Tibial nerve (tissue), 4 donors: ENCODE measurements around the gene RAB3C.

Experiments used
- EP300 ChIP-seq, 2 donors: sonication (generic); formaldehyde crosslinking; IDR thresholded peaks; one replicate each; pipeline ENCODE4 v1.6.1; 2017; ENCODE audit warnings: antibody characterized with exemption in 2 of 2, mild to moderate bottlenecking in 1 of 2
- POLR2A ChIP-seq, 2 donors: fragments of 450-650 bp; IDR thresholded peaks; one replicate each; pipeline ENCODE4 v1.6.1; 2017; ENCODE audit warnings: antibody characterized with exemption in 2 of 2, mild to moderate bottlenecking in 2 of 2, moderate library complexity in 2 of 2
- TF ChIP-seq, protein P1 (sequence below), 5 experiments: fragments of 200-600 bp in 3 of 5; fragments of 450-650 bp in 2 of 5; sonication (generic) in 3 of 5; IDR thresholded peaks; one replicate each; pipeline ENCODE4 v1.5.1; 2016 to 2019; ENCODE audit warnings: antibody characterized with exemption in 5 of 5, mild to moderate bottlenecking in 3 of 5, moderate library complexity in 2 of 5

DNA sequence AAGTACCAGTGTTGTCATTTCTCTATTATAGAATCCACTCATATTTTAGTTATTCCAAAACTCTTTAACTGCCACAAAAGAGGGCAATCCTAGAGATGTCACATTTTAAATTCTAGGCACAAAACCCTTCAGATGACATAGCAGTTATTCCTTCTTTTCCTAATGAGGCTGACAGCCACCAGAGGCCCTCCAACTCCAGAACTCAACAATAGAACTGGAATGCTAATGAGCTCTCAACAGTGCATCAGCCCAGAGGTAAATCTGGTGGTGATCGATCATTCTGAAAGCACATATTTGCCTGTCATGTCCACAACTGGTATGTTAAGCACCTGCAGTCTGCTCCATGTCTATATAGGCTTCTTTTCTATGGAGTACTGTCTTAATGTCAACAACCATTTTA, 40.2 kb upstream of the RAB3C start:
- TF ChIP-seq POLR2A (IDR thresholded peaks at IDR 0.05), result no peak
- TF ChIP-seq, protein P1, sequence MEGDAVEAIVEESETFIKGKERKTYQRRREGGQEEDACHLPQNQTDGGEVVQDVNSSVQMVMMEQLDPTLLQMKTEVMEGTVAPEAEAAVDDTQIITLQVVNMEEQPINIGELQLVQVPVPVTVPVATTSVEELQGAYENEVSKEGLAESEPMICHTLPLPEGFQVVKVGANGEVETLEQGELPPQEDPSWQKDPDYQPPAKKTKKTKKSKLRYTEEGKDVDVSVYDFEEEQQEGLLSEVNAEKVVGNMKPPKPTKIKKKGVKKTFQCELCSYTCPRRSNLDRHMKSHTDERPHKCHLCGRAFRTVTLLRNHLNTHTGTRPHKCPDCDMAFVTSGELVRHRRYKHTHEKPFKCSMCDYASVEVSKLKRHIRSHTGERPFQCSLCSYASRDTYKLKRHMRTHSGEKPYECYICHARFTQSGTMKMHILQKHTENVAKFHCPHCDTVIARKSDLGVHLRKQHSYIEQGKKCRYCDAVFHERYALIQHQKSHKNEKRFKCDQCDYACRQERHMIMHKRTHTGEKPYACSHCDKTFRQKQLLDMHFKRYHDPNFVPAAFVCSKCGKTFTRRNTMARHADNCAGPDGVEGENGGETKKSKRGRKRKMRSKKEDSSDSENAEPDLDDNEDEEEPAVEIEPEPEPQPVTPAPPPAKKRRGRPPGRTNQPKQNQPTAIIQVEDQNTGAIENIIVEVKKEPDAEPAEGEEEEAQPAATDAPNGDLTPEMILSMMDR (IDR thresholded peaks at IDR 0.05), result no peak
- TF ChIP-seq EP300 (IDR thresholded peaks at IDR 0.05), result no peak
